Esophagus muscularis mucosa (tissue), 3 donors: ENCODE measurements around the gene SLC25A20.

ENCODE experiments used
- POLR2AphosphoS5 ChIP-seq, 2 donors: sonication (generic); formaldehyde crosslinking; IDR thresholded peaks; one replicate each; pipeline ENCODE4 v1.6.1; 2017; ENCODE audit warnings: antibody characterized with exemption in 2 of 2
- TF ChIP-seq, protein P1 (sequence below), 3 experiments: fragments of 200-600 bp in 2 of 3; fragments of 450-650 bp in 1 of 3; sonication (generic) in 2 of 3; IDR thresholded peaks; one replicate each; pipeline ENCODE4 v1.5.1; 2017 to 2019; ENCODE audit warnings: antibody characterized with exemption in 3 of 3, mild to moderate bottlenecking in 2 of 3, moderate library complexity in 1 of 3

DNA sequence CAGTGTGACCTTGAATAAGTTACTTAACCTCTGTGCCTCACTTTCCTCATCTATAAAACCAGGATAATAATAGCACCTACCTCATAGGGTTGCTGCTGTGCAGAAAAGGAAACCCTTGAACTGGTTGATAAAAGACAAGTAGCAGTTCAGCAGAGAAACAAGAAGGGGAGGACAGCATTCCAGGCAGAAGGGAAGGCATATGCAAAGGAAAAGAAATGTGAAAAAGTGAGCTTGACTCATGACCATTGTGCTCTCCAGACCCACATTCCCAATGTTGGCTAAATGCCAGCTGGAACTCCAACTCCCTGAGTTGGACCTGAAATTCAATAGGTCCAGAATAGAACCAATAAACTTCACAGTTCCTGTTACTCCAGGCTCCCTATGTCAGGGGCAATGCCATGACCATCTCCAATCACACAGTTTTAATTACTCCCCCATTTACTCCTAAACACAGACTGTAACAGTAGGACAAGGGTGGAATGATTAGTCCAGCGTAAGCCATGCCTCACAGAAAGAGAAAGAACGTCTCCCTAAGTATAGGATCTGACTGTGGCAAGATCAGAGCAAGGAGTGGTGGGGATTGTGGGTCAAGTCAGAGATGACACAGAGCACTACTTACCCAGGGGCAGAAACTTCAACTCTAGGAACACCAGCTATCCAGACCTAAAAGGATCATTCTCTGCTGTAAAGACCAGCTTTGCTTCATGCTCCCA, 77.9 kb downstream of the SLC25A20 start:
- TF ChIP-seq, protein P1, sequence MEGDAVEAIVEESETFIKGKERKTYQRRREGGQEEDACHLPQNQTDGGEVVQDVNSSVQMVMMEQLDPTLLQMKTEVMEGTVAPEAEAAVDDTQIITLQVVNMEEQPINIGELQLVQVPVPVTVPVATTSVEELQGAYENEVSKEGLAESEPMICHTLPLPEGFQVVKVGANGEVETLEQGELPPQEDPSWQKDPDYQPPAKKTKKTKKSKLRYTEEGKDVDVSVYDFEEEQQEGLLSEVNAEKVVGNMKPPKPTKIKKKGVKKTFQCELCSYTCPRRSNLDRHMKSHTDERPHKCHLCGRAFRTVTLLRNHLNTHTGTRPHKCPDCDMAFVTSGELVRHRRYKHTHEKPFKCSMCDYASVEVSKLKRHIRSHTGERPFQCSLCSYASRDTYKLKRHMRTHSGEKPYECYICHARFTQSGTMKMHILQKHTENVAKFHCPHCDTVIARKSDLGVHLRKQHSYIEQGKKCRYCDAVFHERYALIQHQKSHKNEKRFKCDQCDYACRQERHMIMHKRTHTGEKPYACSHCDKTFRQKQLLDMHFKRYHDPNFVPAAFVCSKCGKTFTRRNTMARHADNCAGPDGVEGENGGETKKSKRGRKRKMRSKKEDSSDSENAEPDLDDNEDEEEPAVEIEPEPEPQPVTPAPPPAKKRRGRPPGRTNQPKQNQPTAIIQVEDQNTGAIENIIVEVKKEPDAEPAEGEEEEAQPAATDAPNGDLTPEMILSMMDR (IDR thresholded peaks at IDR 0.05), result no peak
- TF ChIP-seq POLR2AphosphoS5 (IDR thresholded peaks at IDR 0.05), result no peak
